Osteoblast (primary cell): ENCODE data around the gene POPDC2. TPM values are rescaled to one million over a fixed set of nuclear protein-coding genes. Genes with fewer than 3 reads are reported as not detected.

Experiments used
- DNase-seq: peaks from one replicate; pipeline ENCODE4 v3.0.0; 2011; ENCODE audit warnings: low spot score, mixed read lengths; ENCODE audit not compliant: insufficient read length; ENCODE audit errors: missing footprints
- H2AFZ ChIP-seq: 2 replicates; pipeline ENCODE4 v1.6.0; 2011; ENCODE audit warnings: mild to moderate bottlenecking, low read length
- H3K27ac ChIP-seq: 2 replicates; pipeline ENCODE4 v1.5.1; 2011; ENCODE audit warnings: mild to moderate bottlenecking, low read depth, low read length, moderate library complexity
- H3K27me3 ChIP-seq: 2 replicates; pipeline ENCODE4 v1.6.0; 2012; ENCODE audit warnings: mild to moderate bottlenecking, control low read depth, inconsistent platforms, low read length, moderate library complexity; ENCODE audit not compliant: insufficient read depth
- H3K36me3 ChIP-seq: 2 replicates; pipeline ENCODE4 v1.5.1; 2011; ENCODE audit warnings: mild to moderate bottlenecking, low read length, control low read depth, moderate library complexity; ENCODE audit not compliant: insufficient read depth
- H3K4me1 ChIP-seq: 2 replicates; pipeline ENCODE4 v1.5.1; 2011; ENCODE audit warnings: mild to moderate bottlenecking, low read length, control low read depth, moderate library complexity; ENCODE audit not compliant: insufficient read depth
- H3K4me2 ChIP-seq: 2 replicates; pipeline ENCODE4 v1.6.0; 2011; ENCODE audit warnings: mild to moderate bottlenecking, low read length; ENCODE audit not compliant: insufficient read depth
- H3K4me3 ChIP-seq: fragments of 200-600 bp; sonication (generic); 3 replicates; pipeline ENCODE4 v1.5.1; 2012; ENCODE audit warnings: mild to moderate bottlenecking, low read length, inconsistent platforms; ENCODE audit not compliant: insufficient read depth
- H3K79me2 ChIP-seq: 2 replicates; pipeline ENCODE4 v1.6.0; 2012; ENCODE audit warnings: mild to moderate bottlenecking, low read length, control low read depth, inconsistent platforms; ENCODE audit not compliant: insufficient read depth
- H3K9me3 ChIP-seq: 2 replicates; pipeline ENCODE4 v1.5.1; 2011; ENCODE audit warnings: low read depth, low read length, control low read depth
- H4K20me1 ChIP-seq: 2 replicates; pipeline ENCODE4 v1.6.0; 2012; ENCODE audit warnings: mild to moderate bottlenecking, low read length, control low read depth; ENCODE audit not compliant: insufficient read depth
- total RNA-seq: library from RNA; depleted of rRNA; stranded (reverse); fragments of >200 nt; gene quantifications from 2 replicates; pipeline ENCODE4 v1.2.3, GENCODE V29; 2012
- TF ChIP-seq, protein P1 (sequence below): IDR thresholded peaks from 2 replicates; pipeline ENCODE4 v1.5.1; 2011; ENCODE audit warnings: mild to moderate bottlenecking, low read depth, low read length, moderate library complexity; ENCODE audit errors: extremely low read depth

POPDC2 gene
- total RNA-seq, 1 donor, result 1.1 TPM

- H3K36me3 ChIP-seq, result no peaks in the 10 kb centered on the region
- no peaks in the 10 kb centered on the region for H3K27me3 ChIP-seq
- TF ChIP-seq, protein P1, sequence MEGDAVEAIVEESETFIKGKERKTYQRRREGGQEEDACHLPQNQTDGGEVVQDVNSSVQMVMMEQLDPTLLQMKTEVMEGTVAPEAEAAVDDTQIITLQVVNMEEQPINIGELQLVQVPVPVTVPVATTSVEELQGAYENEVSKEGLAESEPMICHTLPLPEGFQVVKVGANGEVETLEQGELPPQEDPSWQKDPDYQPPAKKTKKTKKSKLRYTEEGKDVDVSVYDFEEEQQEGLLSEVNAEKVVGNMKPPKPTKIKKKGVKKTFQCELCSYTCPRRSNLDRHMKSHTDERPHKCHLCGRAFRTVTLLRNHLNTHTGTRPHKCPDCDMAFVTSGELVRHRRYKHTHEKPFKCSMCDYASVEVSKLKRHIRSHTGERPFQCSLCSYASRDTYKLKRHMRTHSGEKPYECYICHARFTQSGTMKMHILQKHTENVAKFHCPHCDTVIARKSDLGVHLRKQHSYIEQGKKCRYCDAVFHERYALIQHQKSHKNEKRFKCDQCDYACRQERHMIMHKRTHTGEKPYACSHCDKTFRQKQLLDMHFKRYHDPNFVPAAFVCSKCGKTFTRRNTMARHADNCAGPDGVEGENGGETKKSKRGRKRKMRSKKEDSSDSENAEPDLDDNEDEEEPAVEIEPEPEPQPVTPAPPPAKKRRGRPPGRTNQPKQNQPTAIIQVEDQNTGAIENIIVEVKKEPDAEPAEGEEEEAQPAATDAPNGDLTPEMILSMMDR, result no peak
- H4K20me1 ChIP-seq, result no peaks in the 10 kb centered on the region
- peak overlapping the region; percentile 72 for H3K4me2 ChIP-seq
- H3K9me3 ChIP-seq, result no peaks in the 10 kb centered on the region
- peak overlapping the region; percentile 71 for H2AFZ ChIP-seq
- peak overlapping the region; percentile 4 for H3K4me3 ChIP-seq
- peak; percentile 87 for DNase-seq
- H3K79me2 ChIP-seq, result no peaks in the 10 kb centered on the region
- peaks cover 40% of the 10 kb centered on the region for H3K4me1 ChIP-seq
- peak overlapping the region; percentile 98 for H3K27ac ChIP-seq
Measured at GRCh38 chr3:119637679-119638477, 22.5 kb downstream of the POPDC2 start.

GRCh38 chr3:119636891-119637611 is 23.3 kb downstream of the POPDC2 start:
- H3K4me3 ChIP-seq, result no peak overlapping the region
- peak; percentile 58 for DNase-seq
- no peaks in the 10 kb centered on the region for H3K27me3 ChIP-seq
- H3K79me2 ChIP-seq, result no peaks in the 10 kb centered on the region
- TF ChIP-seq, protein P1, result no peak
- peaks cover 34% of the 10 kb centered on the region for H3K4me1 ChIP-seq
- H3K9me3 ChIP-seq, result no peaks in the 10 kb centered on the region
- H3K36me3 ChIP-seq, result no peaks in the 10 kb centered on the region
- H2AFZ ChIP-seq, result no peak overlapping the region
- H3K4me2 ChIP-seq, result peak overlapping the region; percentile 49
- no peaks in the 10 kb centered on the region for H4K20me1 ChIP-seq
- peak overlapping the region; percentile 98 for H3K27ac ChIP-seq

DNA sequence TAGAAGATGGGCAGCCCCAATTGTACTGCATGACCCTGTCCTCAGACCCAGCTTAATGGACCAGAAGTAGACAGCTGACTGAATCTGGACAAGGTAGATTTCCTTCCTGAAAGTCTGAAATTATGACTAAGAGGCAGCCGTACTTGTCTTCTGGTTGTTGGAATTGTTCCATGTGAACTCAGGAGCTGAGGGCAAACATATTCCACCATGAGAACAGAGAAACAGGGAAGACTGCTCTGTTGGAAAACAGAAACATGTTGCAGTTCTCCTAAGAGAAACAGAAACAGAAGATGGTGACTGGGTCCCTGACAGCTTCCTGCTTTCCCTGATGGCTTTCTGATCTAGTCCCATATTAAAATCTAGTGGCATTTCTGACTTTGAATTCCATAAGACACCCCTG is 24.1 kb downstream of the POPDC2 start:
- H3K27ac ChIP-seq, result peak overlapping the region; percentile 98
- no peaks in the 10 kb centered on the region for H3K79me2 ChIP-seq
- DNase-seq, result no peak
- no peaks in the 10 kb centered on the region for H4K20me1 ChIP-seq
- no peaks in the 10 kb centered on the region for H3K9me3 ChIP-seq
- H3K36me3 ChIP-seq, result no peaks in the 10 kb centered on the region
- H3K4me3 ChIP-seq, result no peak overlapping the region
- TF ChIP-seq, protein P1, result no peak
- peaks cover 37% of the 10 kb centered on the region for H3K4me1 ChIP-seq
- no peak overlapping the region for H3K4me2 ChIP-seq
- peak overlapping the region; percentile 81 for H2AFZ ChIP-seq
- no peaks in the 10 kb centered on the region for H3K27me3 ChIP-seq

GRCh38 chr3:119635719-119636118 is 24.7 kb downstream of the POPDC2 start:
- H3K27ac ChIP-seq, result peak overlapping the region; percentile 98
- no peaks in the 10 kb centered on the region for H3K79me2 ChIP-seq
- no peak overlapping the region for H3K4me3 ChIP-seq
- H3K36me3 ChIP-seq, result no peaks in the 10 kb centered on the region
- TF ChIP-seq, protein P1, result no peak
- H3K4me1 ChIP-seq, result peaks cover 42% of the 10 kb centered on the region
- no peak for DNase-seq
- H4K20me1 ChIP-seq, result no peaks in the 10 kb centered on the region
- no peaks in the 10 kb centered on the region for H3K9me3 ChIP-seq
- H3K27me3 ChIP-seq, result no peaks in the 10 kb centered on the region
- no peak overlapping the region for H3K4me2 ChIP-seq
- no peak overlapping the region for H2AFZ ChIP-seq
